ENCODE measurements around the gene SMIM30.

DNA sequence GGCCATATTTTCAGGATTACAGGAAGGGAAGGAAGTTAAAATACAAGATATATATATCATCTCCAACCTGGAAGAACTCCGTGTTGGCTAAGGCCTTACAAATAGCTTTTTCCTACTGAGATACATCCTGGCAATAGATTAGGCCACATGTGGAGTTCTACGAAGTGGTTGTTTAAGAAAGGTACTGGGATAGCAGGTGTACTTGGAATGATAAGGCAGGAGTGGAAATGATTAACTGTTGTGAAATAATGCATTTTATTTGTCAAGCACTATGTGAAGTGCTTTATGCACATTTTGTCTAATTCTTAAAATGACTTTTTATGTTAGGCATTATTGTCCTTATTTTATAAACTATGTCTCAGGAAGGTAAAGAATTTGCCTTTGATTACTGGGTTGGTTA is 18.9 kb upstream of the SMIM30 start:
- TF ChIP-seq CTCF (IDR thresholded peaks at IDR 0.05; ENCODE audit: low read depth, low read length) = no peak
- TF ChIP-seq POLR2A (IDR thresholded peaks at IDR 0.05; ENCODE audit: extremely low read depth, insufficient read length) = no peak
- TF ChIP-seq MYC (IDR thresholded peaks at IDR 0.05; ENCODE audit: low read depth, low read length) = no peak
- TF ChIP-seq MAX (IDR thresholded peaks at IDR 0.05; ENCODE audit: low read depth, low read length) = no peak
